MM.1S (cell line): Measurements from ENCODE around the gene EFCAB12.

Experiments used
- DNase-seq: peaks from one replicate; pipeline ENCODE4 v3.0.0-alpha.2; 2015
- H2AFZ ChIP-seq: fragments of 300-600 bp; sonication (generic); 2 replicates; pipeline ENCODE4 v1.6.0; 2016; ENCODE audit warnings: antibody characterized with exemption, low read length
- H3F3A ChIP-seq: fragments of 300-600 bp; sonication (generic); 2 replicates; pipeline ENCODE4 v1.6.1; 2016; ENCODE audit warnings: mild to moderate bottlenecking, antibody characterized with exemption, low read length, moderate library complexity, mixed read lengths; ENCODE audit not compliant: insufficient read depth
- H3K27ac ChIP-seq: fragments of 300-600 bp; sonication (generic); 2 replicates; pipeline ENCODE4 v1.5.1; 2016; ENCODE audit warnings: mild to moderate bottlenecking, low read length
- H3K27me3 ChIP-seq: fragments of 300-600 bp; sonication (generic); replicated peaks from 2 replicates; pipeline ENCODE4 v1.6.0; 2016; ENCODE audit warnings: low read length; ENCODE audit not compliant: insufficient read depth
- H3K36me3 ChIP-seq: fragments of 300-600 bp; sonication (generic); replicated peaks from 2 replicates; pipeline ENCODE4 v1.6.1; 2016; ENCODE audit warnings: mild to moderate bottlenecking, low read length, mixed read lengths; ENCODE audit not compliant: insufficient read depth
- H3K4me1 ChIP-seq: fragments of 300-600 bp; sonication (generic); 2 replicates; pipeline ENCODE4 v1.6.1; 2016; ENCODE audit warnings: low read length, mixed read lengths
- H3K4me2 ChIP-seq: fragments of 300-600 bp; sonication (generic); 2 replicates; pipeline ENCODE4 v1.6.0; 2016; ENCODE audit warnings: low read depth, low read length
- H3K4me3 ChIP-seq: fragments of 300-600 bp; sonication (generic); 2 replicates; pipeline ENCODE4 v1.5.1; 2016; ENCODE audit warnings: low read length, mixed read lengths
- H3K79me2 ChIP-seq: fragments of 300-600 bp; sonication (generic); 2 replicates; pipeline ENCODE4 v1.6.1; 2016; ENCODE audit warnings: mixed run types, low read length, mixed read lengths
- H3K9ac ChIP-seq: fragments of 300-600 bp; sonication (generic); 2 replicates; pipeline ENCODE4 v1.6.1; 2016; ENCODE audit warnings: low read length, mixed read lengths
- H3K9me2 ChIP-seq: fragments of 300-600 bp; sonication (generic); replicated peaks from 2 replicates; pipeline ENCODE4 v1.6.1; 2016; ENCODE audit warnings: mild to moderate bottlenecking, low read length, mixed read lengths; ENCODE audit not compliant: insufficient read depth
- H3K9me3 ChIP-seq: fragments of 300-600 bp; sonication (generic); replicated peaks from 2 replicates; pipeline ENCODE4 v1.6.1; 2016; ENCODE audit warnings: mild to moderate bottlenecking, low read length, mixed read lengths; ENCODE audit not compliant: insufficient read depth
- H4K20me1 ChIP-seq: fragments of 300-600 bp; sonication (generic); 2 replicates; pipeline ENCODE4 v1.6.1; 2016; ENCODE audit warnings: mild to moderate bottlenecking, low read length, moderate library complexity, mixed read lengths; ENCODE audit not compliant: insufficient read depth
- CTCF ChIP-seq: fragments of 300-600 bp; sonication (generic); IDR thresholded peaks from 2 replicates; pipeline ENCODE4 v1.5.1; 2016; ENCODE audit warnings: antibody characterized with exemption, low read length, mixed read lengths
- EZH2 ChIP-seq: fragments of 300-600 bp; sonication (generic); optimal IDR thresholded peaks from 2 replicates; pipeline ENCODE3; 2017; ENCODE audit warnings: low read depth, mild to moderate bottlenecking, antibody characterized with exemption, low read length, mixed read lengths
- EZH2phosphoT487 ChIP-seq: fragments of 300-600 bp; sonication (generic); IDR thresholded peaks from 2 replicates; pipeline ENCODE4 v1.6.1; 2018; ENCODE audit warnings: antibody characterized with exemption, low read length

EFCAB12 gene

GRCh38 chr3:129428007-129428375 lies 445 bp downstream of the EFCAB12 start:
- H2AFZ ChIP-seq, result peak overlapping the region; percentile 12; the same call in 1 of the 2 replicates
- DNase-seq, result no peak
- H3K36me3 ChIP-seq, result peaks cover 12% of the 10 kb centered on the region; the same call in 1 of the 2 replicates
- H4K20me1 ChIP-seq, result no peaks in the 10 kb centered on the region
- H3K4me3 ChIP-seq, result peak overlapping the region; percentile 60
- peak overlapping the region; percentile 90 for H3K4me2 ChIP-seq
- H3K9me3 ChIP-seq, result no peaks in the 10 kb centered on the region
- H3K9ac ChIP-seq, result 0 out of 2 replicates have a peak overlapping the region, but pooled peaks have one; percentile 8
- no peak overlapping the region for H3K27ac ChIP-seq
- H3K4me1 ChIP-seq, result peaks cover 12% of the 10 kb centered on the region; the same call in 1 of the 2 replicates
- no peaks in the 10 kb centered on the region for H3K9me2 ChIP-seq
- H3K27me3 ChIP-seq, result no peaks in the 10 kb centered on the region
- H3K79me2 ChIP-seq, result 0 out of 2 replicates have a peak, but pooled peaks cover under 1% of the 10 kb centered on the region
- peaks cover 14% of the 10 kb centered on the region for H3F3A ChIP-seq
- no peak for TF ChIP-seq EZH2phosphoT487
- TF ChIP-seq CTCF, result no peak
- TF ChIP-seq EZH2, result no peak

GRCh38 chr3:129425619-129426018 lies 2.8 kb downstream of the EFCAB12 start:
- no peak overlapping the region for H3K9ac ChIP-seq
- no peaks in the 10 kb centered on the region for H3K9me2 ChIP-seq
- peaks cover 14% of the 10 kb centered on the region for H3F3A ChIP-seq
- H3K79me2 ChIP-seq, result no peaks in the 10 kb centered on the region
- H3K27me3 ChIP-seq, result no peaks in the 10 kb centered on the region
- no peak overlapping the region for H3K27ac ChIP-seq
- H3K4me3 ChIP-seq, result no peak overlapping the region
- H3K9me3 ChIP-seq, result no peaks in the 10 kb centered on the region
- H3K36me3 ChIP-seq, result no peaks in the 10 kb centered on the region
- no peak overlapping the region for H3K4me2 ChIP-seq
- no peaks in the 10 kb centered on the region for H4K20me1 ChIP-seq
- peaks cover 12% of the 10 kb centered on the region; the same call in 1 of the 2 replicates for H3K4me1 ChIP-seq
- no peak for DNase-seq
- H2AFZ ChIP-seq, result no peak overlapping the region
- TF ChIP-seq EZH2, result no peak
- no peak for TF ChIP-seq CTCF

GRCh38 chr3:129425213-129425612 lies 3.2 kb downstream of the EFCAB12 start:
- Histone ChIP-seq H3K4me3 (no peak overlapping the region), H3K27ac (no peak overlapping the region), H3K4me2 (no peak overlapping the region), H3F3A (peaks cover 14% of the 10 kb centered on the region), H3K79me2 (no peaks in the 10 kb centered on the region), H3K9ac (no peak overlapping the region), H3K27me3 (no peaks in the 10 kb centered on the region), H4K20me1 (no peaks in the 10 kb centered on the region), H2AFZ (no peak overlapping the region), H3K4me1 (peaks cover 12% of the 10 kb centered on the region; the same call in 1 of the 2 replicates), H3K9me3 (no peaks in the 10 kb centered on the region), H3K9me2 (no peaks in the 10 kb centered on the region), H3K36me3 (no peaks in the 10 kb centered on the region)
- TF ChIP-seq EZH2 (no peak), EZH2phosphoT487 (no peak), CTCF (no peak)
- DNase-seq, result no peak
